Activated T-cell treated with anti-CD3 and anti-CD28 coated beads for 24 hours (primary cell): ENCODE results near the gene SEL1L.
"Not testable (repeated sequence)": the region's sequence is repeated elsewhere in the genome, so short reads cannot be mapped to it uniquely, and the experiment has no call there.

Experiments
- DNase-seq: peaks from one replicate; pipeline ENCODE4 v3.0.0-alpha.2; 2020; ENCODE audit warnings: low read depth

Gene SEL1L

GRCh38 chr14:81446279-81447007 is 87.2 kb downstream of the SEL1L start:
- DNase-seq: no peak

- DNase-seq: no peak
These were observed 92.0 kb downstream of the SEL1L start for GRCh38 chr14:81441626-81442134.

GRCh38 chr14:81440041-81440440 is 93.6 kb downstream of the SEL1L start:
- no peak for DNase-seq

GRCh38 chr14:81437244-81437643 is 96.4 kb downstream of the SEL1L start:
- DNase-seq: no peak

DNA sequence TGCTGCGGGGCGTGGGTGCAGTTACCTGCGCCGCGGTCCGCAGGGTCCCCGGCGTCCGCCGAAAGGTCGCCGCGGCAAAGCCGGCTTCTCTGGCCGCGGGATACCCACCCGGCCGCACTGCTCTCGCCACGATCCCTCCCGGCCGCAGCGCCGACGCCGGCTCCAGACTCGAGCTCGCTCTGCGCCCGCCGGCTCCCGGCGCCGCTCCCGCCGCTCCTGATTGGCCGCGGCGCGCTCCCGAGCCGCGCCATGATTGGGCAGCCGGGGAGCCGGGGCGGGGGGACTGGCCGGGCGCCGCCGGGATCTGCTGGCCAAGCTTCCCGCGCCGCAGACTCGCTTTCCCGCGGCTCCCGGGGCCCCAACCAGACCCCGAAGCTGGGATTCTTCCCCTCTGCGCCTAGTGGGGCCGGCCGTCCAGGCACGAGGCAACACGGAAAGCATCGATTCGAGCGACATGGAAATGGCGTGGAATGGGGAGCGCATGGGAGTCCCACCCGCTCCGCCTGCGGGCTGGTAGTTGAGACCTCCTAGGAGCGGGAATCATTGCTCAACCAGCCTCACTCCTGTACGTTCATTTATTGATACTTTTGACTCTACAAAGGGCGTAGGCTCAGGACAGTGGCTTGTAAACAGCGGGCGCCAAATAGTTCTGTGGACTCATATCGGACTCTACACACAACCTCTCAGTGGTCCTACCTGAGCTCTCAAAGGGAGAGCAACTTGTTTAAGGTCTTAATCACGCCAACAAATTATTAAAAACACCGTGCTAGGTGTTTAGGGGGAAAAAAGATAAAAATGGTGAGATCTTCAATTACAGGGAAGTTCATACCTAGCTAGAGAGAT is 97.1 kb downstream of the SEL1L start:
- peak; percentile 32 for DNase-seq

- DNase-seq: no peak
These were observed 98.0 kb downstream of the SEL1L start for GRCh38 chr14:81435391-81436295.

GRCh38 chr14:81435048-81435390 is 98.6 kb downstream of the SEL1L start:
- DNase-seq: no peak

GRCh38 chr14:81434230-81434629 is 99.4 kb downstream of the SEL1L start:
- no peak for DNase-seq

DNA sequence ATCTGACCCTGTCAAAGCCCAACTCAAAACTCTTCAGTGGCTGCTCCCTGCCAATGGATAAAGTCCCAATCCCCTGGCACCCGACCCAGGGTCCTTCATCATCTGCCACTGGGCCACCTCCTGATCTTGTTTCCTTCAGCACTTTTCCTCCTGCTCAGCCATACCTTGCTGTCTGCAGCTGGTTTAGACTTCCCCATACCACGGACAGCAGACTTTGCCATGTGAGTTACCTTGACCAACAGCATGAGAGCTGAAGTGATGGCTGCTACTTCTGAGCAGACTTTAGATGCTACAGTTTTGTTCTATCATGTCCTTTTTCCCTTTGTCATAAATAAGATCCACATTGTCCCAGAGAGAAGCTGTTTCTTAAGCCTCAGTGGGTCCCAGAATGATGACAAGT is 100.3 kb downstream of the SEL1L start:
- DNase-seq: no peak

GRCh38 chr14:81432219-81432661 is 101.4 kb downstream of the SEL1L start:
- no peak for DNase-seq

DNA sequence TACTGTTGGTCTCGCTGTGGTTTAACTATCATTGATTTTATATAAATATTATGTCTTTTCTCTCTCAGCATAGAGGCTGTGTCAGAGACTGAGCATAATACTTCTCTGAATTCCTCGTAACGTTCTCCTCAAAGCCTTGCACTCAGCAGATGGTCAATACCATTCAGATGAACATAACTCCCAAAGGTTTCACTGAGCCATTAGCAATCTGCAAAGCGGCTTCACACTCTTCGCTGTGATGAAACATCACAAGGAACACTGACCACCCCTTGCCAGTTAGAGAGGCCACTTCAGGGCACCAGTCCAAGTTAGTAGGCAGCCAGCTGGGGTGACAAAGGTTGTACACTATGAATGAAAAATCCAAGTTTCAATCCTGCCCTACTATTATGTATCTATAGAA is 103.4 kb downstream of the SEL1L start:
- DNase-seq: no peak

GRCh38 chr14:81429749-81430148 is 103.9 kb downstream of the SEL1L start:
- DNase-seq: not testable (repeated sequence)

DNA sequence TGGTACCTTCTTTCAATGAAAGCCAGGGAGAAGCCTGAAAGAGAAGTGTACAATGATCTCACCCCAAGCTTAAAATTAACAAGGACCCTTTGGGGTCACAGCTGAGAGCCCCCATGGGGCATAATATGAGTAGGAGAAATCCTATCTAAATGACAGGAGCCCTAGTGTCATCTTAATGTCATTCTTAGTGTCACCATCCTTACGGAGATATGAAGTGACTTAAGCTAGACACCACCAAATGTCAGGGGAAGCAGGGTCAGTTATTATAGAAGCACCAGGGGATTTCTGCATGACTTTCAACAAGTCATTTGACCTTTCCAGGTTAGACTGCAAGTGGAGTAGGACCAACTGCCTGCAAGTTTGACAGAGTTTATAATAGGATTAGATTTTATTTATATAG is 104.6 kb downstream of the SEL1L start:
- no peak for DNase-seq

DNA sequence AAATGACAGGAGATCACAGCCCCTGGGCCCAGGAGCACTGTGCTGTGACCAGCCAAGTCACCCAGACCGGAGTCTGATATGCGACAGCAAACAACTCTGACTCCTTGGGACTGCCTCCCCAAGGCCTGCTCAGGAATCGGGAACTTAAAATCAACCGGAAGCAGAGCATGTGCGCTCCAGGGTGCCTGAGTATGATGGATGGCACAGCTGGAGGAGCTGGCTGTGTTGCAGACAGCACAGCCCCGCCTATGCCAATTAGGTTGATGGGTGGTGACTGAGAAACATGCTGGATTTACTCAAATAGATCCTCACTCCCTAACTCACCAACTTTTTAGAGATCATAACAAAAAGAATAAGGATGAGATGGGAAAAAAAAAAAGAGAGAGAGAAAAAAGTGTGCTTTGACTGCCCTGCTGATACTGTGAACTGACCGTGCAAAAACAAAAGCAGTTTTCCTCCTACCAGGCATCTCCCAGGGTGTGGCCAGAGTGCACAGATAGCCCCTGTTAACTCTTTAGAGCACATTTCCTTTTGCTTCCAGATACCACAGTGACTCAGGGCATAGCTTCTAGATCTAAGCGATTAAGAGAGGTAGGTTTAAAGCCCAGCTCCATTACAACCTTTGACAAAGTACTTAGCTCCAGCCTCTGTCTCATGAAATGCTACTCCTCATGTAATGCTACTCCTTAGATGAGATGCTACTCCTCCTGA is 106.2 kb downstream of the SEL1L start:
- DNase-seq: no peak

DNA sequence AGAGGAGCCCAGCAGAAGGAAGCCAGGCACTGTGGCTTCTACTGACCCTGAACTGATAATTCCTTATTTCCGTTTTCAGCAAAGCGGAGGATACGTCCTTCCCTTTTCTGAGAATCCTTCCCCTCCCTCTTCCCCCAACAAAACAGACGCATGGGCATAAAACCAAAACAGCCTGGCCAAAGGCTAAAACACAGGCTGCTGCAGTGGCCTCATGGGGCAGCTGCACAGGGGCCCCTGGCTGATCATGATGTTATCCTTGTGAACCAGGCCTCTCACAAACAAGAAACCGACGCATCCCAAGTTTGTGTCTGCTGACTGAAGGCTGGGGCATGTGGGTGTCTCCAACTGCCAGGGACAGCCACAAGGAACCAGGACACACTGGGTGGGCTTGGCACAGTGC is 110.1 kb downstream of the SEL1L start:
- no peak for DNase-seq
